Stimulated activated CD8-positive, alpha-beta memory T cell treated with anti-CD3 and anti-CD28 coated beads, Interleukin-4, amount 100 ng/mL, for 4 hours (primary cell): Measurements from ENCODE around the gene PSMD1.
"Not testable (repeated sequence)": the region's sequence is repeated elsewhere in the genome, so short reads cannot be mapped to it uniquely, and the experiment has no call there.

Experiments used
- DNase-seq, 2 donors: peaks; one replicate each; pipeline ENCODE4 v3.0.0-alpha.2; 2020; ENCODE audit warnings: low read depth in 2 of 2, low spot score in 1 of 2

PSMD1 gene

DNA sequence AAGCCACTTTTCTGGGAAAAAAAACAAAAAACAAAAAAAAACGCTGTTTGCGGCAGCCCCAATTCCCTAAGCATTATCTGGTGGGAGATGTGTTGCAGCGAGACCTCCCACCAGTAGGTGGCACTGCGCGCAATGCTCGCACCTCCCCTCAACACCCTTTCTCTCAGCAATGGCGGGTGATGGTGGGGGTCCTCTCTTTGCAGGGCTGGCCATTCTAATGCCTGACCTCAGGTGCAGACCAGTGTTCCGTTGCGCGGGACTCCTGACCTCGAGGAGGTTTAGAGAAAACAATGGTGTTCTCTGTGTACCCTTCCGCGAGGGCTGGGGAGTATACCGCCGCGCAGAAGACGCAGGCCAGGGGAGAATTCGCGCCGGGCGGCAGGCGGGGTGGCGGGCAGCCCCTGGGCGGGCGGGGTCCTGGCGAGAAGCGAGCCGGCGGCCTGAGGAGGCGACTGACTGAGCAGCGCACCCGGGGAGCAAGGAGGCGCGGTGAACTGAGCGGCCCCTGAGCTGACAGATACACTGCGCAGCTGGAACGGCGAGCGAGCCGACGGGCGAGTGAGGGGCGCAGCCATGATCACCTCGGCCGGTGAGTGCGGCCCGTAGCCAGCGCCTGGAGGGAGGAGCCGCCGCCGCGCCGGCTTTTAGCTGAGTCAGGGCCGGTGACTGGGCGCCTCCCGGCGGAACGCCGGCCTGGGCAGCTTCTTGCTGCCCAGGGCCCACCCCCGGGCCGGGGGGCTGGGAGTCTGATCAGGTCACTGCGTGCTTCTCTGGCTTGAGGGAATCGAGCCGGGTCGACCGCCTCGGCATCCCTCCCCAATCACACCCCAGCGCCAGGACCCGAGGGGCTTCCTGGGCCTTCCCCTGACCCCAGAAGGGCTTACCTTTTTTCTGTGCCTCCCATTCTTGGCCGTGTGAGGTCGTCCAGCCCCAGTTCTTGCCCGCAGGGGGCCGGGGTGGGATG is at the start of gene PSMD1:
TSS of gene PSMD1 (plus strand) at position 415 of the 964 bp plus-strand sequence. CDS start at position 574, 159 bp downstream.
- DNase-seq, result peak; percentile 84 to 85

- no peak for DNase-seq
Measured at GRCh38 chr2:231007286-231008098, 49.2 kb upstream of the PSMD1 start.

DNA sequence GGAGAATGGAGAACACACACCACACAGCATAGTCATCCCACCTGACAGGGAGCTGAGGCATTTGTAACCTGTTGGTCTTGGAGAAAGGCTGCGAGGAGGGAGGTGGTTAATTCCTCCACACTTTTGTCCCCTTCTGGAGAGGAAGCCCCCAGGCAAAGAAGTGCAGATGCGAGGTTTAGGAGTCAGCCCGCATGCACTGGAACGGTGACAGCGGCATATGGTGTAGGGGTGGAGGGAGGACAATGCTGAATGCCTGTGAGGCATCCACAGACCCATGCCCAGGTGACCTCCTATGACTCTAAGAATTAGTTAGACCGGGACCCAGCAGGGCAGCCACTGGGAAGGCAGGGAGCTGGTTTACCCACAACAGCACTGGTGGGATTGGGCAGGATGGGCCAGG is 48.5 kb upstream of the PSMD1 start:
- DNase-seq, result no peak

DNA sequence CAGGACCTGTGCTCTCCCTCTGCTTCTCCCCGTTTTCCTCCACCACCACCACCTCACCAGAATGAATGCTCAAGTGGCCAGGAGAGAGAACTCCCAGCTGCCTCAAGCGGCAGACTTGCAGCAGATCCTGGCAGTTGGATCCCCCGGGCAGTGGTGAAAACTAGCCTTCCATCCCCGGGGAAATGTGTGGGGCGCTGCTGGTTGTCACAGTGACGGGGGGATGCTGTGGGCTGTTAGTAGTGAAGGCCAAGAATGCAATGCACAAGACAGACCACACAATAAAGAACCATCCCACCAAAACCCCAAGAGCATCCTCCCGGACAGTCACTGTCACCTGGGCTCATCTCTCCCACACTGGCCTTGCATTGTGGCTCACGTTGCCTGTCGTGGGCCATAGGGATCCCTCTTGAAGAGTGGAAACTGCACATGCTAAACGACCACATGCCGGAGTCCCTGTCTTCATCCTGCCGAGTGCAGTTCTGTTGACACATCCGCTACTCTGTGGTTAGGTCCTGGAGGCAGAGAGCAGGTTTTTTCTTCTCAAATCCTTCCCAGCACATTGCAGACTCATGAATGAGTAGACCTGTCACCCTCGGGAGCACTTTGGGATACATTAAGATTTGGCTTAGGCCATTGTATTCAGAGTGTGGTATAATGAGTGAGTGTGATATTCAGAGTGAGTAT is 47.3 kb upstream of the PSMD1 start:
- DNase-seq, result no peak

- DNase-seq, result no peak
Measured at GRCh38 chr2:231010201-231010730, 46.4 kb upstream of the PSMD1 start.

DNA sequence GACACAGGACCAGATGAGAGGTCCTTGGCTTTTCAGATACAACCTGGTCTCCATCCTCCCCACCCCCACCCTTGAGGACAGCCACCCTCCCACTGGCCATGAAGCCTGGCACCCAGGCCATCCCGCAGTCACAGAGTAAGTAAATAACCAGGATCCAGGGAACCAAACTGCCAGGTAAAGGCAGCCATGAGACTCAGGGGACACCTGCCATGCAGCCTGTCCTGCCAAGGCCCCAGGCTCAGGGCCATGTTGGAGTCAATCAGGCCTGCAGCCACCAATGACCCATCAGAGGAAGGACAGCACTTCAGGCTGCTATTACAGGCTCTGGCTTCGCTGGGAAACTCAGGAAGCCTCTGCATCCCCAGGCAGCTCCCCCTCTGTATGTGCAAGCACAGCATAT is 45.1 kb upstream of the PSMD1 start:
- DNase-seq, result no peak

DNA sequence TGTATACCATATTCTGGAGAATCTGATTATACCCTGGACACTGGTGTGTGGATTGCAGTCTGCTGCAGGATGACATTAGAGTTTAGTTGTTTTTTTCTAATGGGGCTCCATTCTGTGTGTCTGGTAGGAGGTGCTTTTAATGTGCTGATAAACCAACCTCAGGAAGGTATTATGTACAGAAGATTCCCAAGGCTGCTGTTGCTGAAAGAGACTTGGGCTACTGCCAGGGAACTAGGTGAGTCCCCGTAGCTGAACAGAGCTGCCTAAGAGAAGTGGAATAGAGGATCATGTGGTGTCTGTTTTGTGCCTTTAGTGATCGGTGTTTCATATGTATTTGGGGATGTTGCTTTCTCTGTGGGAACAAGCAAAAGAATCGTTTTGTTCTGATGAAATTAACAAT is 44.2 kb upstream of the PSMD1 start:
- DNase-seq, result no peak

DNA sequence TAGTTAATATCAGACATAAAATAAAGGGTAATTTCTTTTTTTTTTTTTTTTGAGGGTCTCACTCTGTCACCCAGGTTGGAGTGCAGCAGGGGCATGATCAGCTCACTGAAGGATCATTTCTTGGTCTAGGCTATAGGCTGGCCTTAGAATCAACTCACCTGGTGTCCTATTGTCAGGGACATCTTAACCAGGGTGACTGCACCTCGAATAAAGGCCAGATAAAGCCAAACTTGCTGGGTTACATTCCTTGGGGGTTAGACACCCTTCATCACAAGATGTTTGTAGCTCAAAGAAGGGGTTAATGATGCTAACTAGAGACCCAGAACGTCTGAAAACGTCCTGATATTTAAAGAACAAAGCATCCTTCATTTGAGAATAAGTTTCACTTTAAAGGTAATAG is 42.8 kb upstream of the PSMD1 start:
- no peak for DNase-seq

- DNase-seq, result no peak
Measured at GRCh38 chr2:231015478-231015877, 41.2 kb upstream of the PSMD1 start.

GRCh38 chr2:231015926-231016325 is 40.7 kb upstream of the PSMD1 start:
- no peak for DNase-seq

DNA sequence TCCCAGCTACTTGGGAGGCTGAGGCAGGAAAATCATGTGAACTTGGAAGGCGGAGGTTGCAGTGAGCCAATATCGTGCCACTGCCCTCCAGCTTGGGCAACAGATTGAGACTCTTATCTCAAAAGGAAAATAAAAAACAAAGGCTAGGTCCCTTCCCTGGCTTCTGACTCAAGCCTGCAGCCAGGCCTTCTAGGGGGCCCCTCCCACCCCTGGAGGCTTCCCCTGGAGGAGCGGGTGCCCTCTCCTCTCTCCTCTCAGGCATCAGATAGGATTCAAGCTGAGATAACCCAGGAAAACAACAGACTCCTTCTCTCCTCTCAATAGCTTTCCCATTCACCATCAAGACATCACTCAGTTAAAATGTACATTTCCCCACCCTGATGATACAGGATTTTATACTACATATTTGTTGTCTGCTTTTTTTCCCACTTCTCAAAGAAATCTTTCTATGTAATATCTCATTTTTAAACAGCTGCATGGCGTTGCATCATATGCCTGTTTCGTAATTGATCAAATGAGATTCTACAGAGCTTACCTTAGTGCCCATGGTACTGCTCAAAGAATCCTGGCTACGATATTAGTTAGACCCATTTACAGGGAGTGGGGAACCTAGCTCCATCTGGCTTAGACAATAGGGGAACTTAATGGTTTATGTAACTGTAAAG is 40.0 kb upstream of the PSMD1 start:
- DNase-seq, result no peak

DNA sequence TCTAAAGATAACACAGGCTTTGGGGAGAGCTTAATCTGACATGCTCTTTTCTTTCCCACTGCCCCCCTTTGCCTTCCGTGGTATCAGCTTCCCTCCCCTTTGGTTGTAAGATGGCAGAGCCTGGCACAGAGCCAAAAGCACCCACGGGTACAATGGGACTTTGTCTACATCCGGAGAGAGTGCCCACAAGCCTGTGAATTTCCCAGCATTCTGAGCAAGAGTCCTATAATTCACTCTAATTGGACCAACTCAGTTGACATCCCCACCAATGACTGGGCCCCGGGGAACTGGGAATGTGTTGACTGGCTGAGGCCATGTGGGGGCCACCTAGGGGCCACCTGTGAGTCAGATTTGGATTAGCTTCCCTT is 39.5 kb upstream of the PSMD1 start:
- DNase-seq, result no peak

DNA sequence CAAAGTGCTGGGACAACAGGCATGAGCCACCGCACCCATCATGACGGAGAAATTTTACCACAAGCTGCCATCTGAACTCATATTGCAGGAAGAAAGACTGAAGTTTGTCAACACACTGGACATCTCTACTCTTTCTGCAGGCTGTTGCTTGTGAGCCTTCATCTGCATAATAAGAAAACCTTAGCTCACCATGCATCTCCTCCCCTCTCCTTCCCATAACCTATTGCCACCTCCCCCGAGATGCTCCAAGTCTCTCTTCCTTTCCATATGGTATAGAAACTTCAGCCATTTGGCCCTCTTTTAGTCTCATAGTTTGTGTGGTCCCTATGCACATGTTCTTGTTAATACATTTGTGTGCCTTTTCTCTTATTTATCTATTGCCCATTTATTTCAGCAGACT is 38.5 kb upstream of the PSMD1 start:
- no peak for DNase-seq

- DNase-seq, result not testable (repeated sequence)
Measured at GRCh38 chr2:231025059-231025458, 31.6 kb upstream of the PSMD1 start.

GRCh38 chr2:231028889-231029288 is 27.8 kb upstream of the PSMD1 start:
- DNase-seq, result no peak

GRCh38 chr2:231029563-231029962 is 27.1 kb upstream of the PSMD1 start:
- DNase-seq, result no peak

GRCh38 chr2:231030725-231031124 is 25.9 kb upstream of the PSMD1 start:
- DNase-seq, result no peak

DNA sequence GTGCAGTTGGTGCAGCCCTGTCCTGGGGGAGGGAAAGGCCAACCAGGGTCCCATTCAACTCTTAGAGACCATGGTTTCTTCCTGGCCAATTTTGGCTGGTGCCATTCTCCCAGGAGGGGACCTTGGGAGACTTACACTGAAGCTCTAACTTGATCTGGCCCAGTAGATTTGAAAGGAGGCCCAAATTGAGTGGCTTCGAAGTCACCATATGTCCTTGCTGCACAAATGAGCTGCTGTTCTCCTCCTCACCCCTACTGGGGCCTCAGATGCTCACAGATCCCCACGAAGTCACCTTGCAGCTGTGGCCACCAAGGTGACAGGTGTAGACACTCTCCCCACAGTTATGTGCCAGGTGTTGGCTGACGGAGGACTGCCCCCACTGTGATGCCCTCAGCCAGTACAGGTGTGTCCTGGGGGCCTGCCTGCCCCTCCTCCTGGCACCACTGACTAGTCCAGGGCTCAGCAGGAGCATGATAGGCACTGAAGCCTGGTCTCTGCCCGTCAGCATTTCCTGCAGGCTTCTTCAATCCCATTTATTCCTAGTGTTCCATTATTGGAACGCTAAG is 24.0 kb upstream of the PSMD1 start:
- DNase-seq, result no peak

DNA sequence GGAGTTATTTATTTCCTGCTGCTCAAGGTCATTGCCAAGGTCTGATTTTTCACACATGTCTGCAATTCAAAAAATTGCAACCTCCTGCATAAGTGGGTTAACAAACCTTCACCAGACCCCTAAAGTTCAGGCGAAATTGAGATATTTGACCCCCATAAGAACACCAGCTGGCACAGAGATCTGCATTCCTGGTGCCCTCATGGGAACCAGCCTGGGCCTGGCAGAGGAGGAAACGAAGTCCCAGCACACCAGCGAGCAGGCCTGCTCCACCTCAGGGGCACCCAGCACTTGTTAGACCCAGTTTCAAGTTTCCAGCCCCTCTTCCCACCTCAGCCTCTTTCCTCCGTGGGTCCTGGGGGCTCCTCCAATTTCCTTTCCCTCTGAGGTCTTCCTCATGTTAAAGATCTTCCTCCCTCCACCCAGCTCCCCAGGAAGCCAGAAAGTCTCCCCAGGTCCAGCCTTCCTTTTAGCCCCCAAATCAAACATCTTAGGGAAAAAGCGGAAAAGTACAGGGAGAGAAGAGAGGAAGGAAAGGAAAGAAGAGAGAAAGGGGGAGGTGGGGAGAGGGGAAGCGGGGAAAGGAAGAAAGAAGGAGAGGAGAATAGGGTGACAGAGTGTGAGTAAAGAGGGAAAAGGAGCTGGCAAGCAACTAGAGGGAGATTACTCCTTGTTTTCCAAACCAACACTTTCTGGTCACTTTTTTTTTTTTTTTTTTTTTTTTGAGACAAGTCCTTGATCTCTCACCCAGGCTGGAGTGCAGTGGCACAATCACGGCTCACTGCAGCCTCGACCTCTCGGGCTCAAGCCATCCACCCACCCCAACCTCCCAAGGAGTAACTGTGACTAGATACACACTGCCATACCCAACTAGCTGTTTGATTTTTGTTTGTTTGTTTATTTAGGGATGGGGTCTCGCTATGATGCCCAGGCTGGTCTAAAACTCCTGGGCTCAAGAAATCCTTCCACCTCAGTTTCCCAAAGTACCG is 23.2 kb upstream of the PSMD1 start:
- DNase-seq, result no peak
